Measurements from ENCODE around the gene CA14. TPM values are rescaled to one million over a fixed set of nuclear protein-coding genes. Genes with fewer than 3 reads are reported as not detected.

The CA14 gene
- total RNA-seq, 1 experiment from 2014 or later: 35.3 TPM

- Mint-ChIP-seq H3K4me3 (peak overlapping the region; percentile 91), H3K27ac (peak overlapping the region; percentile 99), H3K9me3 (no peaks in the 10 kb centered on the region), H3K36me3 (peaks cover 15% of the 10 kb centered on the region), H3K4me1 (peaks cover 22% of the 10 kb centered on the region), H3K27me3 (ENCODE audit: low read depth) (peaks cover 36% of the 10 kb centered on the region)
- peak; percentile 73 for DNase-seq (ENCODE audit: low spot score)
- TF ChIP-seq, protein P1, sequence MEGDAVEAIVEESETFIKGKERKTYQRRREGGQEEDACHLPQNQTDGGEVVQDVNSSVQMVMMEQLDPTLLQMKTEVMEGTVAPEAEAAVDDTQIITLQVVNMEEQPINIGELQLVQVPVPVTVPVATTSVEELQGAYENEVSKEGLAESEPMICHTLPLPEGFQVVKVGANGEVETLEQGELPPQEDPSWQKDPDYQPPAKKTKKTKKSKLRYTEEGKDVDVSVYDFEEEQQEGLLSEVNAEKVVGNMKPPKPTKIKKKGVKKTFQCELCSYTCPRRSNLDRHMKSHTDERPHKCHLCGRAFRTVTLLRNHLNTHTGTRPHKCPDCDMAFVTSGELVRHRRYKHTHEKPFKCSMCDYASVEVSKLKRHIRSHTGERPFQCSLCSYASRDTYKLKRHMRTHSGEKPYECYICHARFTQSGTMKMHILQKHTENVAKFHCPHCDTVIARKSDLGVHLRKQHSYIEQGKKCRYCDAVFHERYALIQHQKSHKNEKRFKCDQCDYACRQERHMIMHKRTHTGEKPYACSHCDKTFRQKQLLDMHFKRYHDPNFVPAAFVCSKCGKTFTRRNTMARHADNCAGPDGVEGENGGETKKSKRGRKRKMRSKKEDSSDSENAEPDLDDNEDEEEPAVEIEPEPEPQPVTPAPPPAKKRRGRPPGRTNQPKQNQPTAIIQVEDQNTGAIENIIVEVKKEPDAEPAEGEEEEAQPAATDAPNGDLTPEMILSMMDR (IDR thresholded peaks at IDR 0.05): peak; percentile 59
- TF ChIP-seq, protein P2, sequence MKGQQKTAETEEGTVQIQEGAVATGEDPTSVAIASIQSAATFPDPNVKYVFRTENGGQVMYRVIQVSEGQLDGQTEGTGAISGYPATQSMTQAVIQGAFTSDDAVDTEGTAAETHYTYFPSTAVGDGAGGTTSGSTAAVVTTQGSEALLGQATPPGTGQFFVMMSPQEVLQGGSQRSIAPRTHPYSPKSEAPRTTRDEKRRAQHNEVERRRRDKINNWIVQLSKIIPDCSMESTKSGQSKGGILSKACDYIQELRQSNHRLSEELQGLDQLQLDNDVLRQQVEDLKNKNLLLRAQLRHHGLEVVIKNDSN (CRISPR knock-in tag; IDR thresholded peaks at IDR 0.05): no peak
- ChIA-PET POLR2A (interaction anchor here (0.5 to 3.2 kb wide), 7 partner anchors 9 to 331 kb away, joined by 3 to 23 read pairs (median 8); partner anchors contain the start of genes APH1A, C1orf54, CA14 and RPRD2), CTCF (interaction anchor here (0.8 to 7.6 kb wide), 10 partner anchors 8 to 82 kb away, joined by 3 to 123 read pairs (median 7); partner anchors contain the start of genes APH1A, C1orf54, CA14 and PRPF3)
- ATAC-seq: peak; percentile 50
Measured at GRCh38 chr1:150281221-150281757, 23.7 kb downstream of the CA14 start.

GRCh38 chr1:150281758-150282557 is 24.4 kb downstream of the CA14 start, which contains the start of gene CIART:
TSS of gene CIART (plus strand) at chr1:150282554. CDS start at chr1:150283268, 714 bp downstream.
- DNase-seq (ENCODE audit: low spot score) (peak; percentile 92), ATAC-seq (peak; percentile 95)
- ChIA-PET POLR2A (interaction anchor here (0.5 to 3.2 kb wide), 11 partner anchors 9 to 394 kb away, joined by 4 to 23 read pairs (median 5); partner anchors contain the start of genes APH1A, C1orf54, CA14 and RPRD2), CTCF (interaction anchor here (0.8 to 7.6 kb wide), 10 partner anchors 9 to 82 kb away, joined by 3 to 123 read pairs (median 7); partner anchors contain the start of genes APH1A, C1orf54, CA14 and PRPF3)
- peak within 1 kb of the TSS; percentile 91 for H3K4me3 Mint-ChIP-seq
- H3K4me1 Mint-ChIP-seq: peaks cover 22% of the 10 kb centered on the region
- peaks cover 18% of the 10 kb centered on the region for H3K36me3 Mint-ChIP-seq
- no peaks in the 10 kb centered on the region for H3K9me3 Mint-ChIP-seq
- peak within 1 kb of the TSS; percentile 99 for H3K27ac Mint-ChIP-seq
- H3K27me3 Mint-ChIP-seq (ENCODE audit: low read depth): peaks cover 36% of the 10 kb centered on the region
- TF ChIP-seq E2F5 (CRISPR knock-in tag; IDR thresholded peaks at IDR 0.05): peak; percentile 44; the same call in 1 of the 2 replicates
- TF ChIP-seq, protein P3, sequence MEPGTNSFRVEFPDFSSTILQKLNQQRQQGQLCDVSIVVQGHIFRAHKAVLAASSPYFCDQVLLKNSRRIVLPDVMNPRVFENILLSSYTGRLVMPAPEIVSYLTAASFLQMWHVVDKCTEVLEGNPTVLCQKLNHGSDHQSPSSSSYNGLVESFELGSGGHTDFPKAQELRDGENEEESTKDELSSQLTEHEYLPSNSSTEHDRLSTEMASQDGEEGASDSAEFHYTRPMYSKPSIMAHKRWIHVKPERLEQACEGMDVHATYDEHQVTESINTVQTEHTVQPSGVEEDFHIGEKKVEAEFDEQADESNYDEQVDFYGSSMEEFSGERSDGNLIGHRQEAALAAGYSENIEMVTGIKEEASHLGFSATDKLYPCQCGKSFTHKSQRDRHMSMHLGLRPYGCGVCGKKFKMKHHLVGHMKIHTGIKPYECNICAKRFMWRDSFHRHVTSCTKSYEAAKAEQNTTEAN (CRISPR knock-in tag; IDR thresholded peaks at IDR 0.05): peak; percentile 23; the same call in 1 of the 2 replicates
- TF ChIP-seq, protein P4, sequence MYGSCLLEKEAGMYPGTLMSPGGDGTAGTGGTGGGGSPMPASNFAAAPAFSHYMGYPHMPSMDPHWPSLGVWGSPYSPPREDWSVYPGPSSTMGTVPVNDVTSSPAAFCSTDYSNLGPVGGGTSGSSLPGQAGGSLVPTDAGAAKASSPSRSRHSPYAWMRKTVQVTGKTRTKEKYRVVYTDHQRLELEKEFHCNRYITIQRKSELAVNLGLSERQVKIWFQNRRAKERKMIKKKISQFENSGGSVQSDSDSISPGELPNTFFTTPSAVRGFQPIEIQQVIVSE (CRISPR knock-in tag; IDR thresholded peaks at IDR 0.05; ENCODE audit: borderline replicate concordance): no peak
- 0 out of 2 replicates have a peak, but pooled peaks have one; percentile 37 for TF ChIP-seq FOXP4 (CRISPR knock-in tag; IDR thresholded peaks at IDR 0.05)
- peak; percentile 91 for TF ChIP-seq MAX (CRISPR knock-in tag; IDR thresholded peaks at IDR 0.05)
- TF ChIP-seq ZNF317 (CRISPR knock-in tag; IDR thresholded peaks at IDR 0.05; ENCODE audit: borderline replicate concordance, low read depth): no peak
- TF ChIP-seq ZNF263 (CRISPR knock-in tag; IDR thresholded peaks at IDR 0.05; ENCODE audit: low read depth): peak; percentile 66
- peak; percentile 85 for TF ChIP-seq NFYB (CRISPR knock-in tag; conservative IDR thresholded peaks at IDR 0.05; ENCODE audit: low read depth)
- TF ChIP-seq SMAD4 (CRISPR knock-in tag; IDR thresholded peaks at IDR 0.05): no peak
- peak; percentile 74; the same call in 1 of the 2 replicates for TF ChIP-seq ZNF281 (CRISPR knock-in tag; IDR thresholded peaks at IDR 0.05)
- no peak for TF ChIP-seq HMGA2 (CRISPR knock-in tag; IDR thresholded peaks at IDR 0.05)
- TF ChIP-seq E2F1 (CRISPR knock-in tag; IDR thresholded peaks at IDR 0.05): peak; percentile 14; the same call in 1 of the 2 replicates
- peak; percentile 22; the same call in 1 of the 2 replicates for TF ChIP-seq JUN (CRISPR knock-in tag; IDR thresholded peaks at IDR 0.05)
- TF ChIP-seq SP1 (CRISPR knock-in tag; conservative IDR thresholded peaks at IDR 0.05): peak; percentile 69
- TF ChIP-seq ATF2 (CRISPR knock-in tag; IDR thresholded peaks at IDR 0.05; ENCODE audit: borderline replicate concordance, low read depth): peak; percentile 10; the same call in 1 of the 2 replicates

Data from WTC11 (cell line).